ENCODE data around the gene NECTIN1.

NECTIN1 gene

GRCh38 chr11:119680541-119681360 lies 48.2 kb downstream of the NECTIN1 start:
- DNase-seq (ENCODE audit: insufficient read length, low spot score) (no peak), FAIRE-seq (no peak)
- TF ChIP-seq POLR2A (IDR thresholded peaks at IDR 0.05; ENCODE audit: low read depth, low read length): no peak

DNA sequence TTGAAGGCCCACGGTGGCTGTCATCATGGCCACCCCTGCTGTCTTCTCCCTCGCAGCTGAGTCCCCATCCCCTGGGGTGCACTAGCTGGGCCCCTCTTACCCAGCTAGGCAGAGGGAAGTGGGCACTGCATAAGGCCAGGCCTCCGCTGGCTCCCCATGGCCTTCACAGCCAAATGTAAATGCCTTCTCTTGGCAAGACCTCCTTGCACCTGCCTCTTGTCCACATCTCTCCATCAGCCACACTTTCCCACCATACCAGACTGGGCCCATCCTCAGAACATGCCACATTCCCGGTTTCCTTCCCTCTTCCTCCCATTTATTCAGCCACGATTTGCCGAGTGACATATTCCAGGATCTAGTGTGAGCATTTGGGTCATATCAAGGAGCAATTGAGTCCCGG lies 49.7 kb downstream of the NECTIN1 start:
- FAIRE-seq: no peak
- DNase-seq (ENCODE audit: insufficient read length, low spot score): no peak
- TF ChIP-seq POLR2A (IDR thresholded peaks at IDR 0.05; ENCODE audit: low read depth, low read length): no peak

DNA sequence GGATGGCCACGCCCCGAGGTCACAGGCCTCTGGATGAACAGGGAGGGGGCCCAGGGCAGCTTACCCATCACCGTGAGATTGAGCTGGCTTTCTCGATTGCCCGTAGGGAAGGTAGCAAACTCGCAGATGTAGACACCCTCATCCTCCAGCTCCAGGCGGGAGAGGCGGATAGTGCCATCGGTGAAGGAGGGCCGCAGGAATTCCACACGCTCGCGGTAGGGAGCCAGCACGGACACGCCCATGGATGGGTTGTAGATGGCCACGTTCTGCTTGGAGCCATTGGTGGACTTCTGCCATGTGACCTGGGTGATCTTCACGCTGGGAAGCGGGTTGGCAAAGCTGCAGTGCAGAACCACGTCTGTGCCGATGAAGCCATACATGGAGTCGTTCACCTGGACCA lies 50.6 kb downstream of the NECTIN1 start:
- DNase-seq (ENCODE audit: insufficient read length, low spot score): no peak

DNA sequence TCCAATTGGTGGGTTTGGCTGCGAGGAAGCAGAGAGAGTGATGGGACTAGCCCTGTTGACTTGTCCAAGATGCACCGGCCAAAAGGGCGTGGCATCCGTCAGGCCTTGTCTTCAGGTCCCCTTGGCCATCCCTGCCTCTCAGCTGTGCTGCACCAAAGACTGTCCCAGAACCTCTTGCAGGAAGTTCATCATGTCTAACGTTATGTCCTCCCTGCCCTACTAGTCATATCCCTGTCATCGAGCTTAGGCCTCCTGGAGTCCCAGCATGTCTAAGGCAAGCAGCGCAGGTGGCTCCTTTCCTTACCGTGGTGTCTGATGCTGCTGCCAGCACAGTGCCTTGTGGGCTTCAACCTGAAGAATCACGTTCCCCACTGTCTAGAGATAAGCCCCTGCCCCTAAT lies 51.2 kb downstream of the NECTIN1 start:
- FAIRE-seq: no peak
- TF ChIP-seq POLR2A (IDR thresholded peaks at IDR 0.05; ENCODE audit: low read depth, low read length): no peak
- no peak for DNase-seq (ENCODE audit: insufficient read length, low spot score)

More for the DNA sequence above, 50.6 kb downstream of the NECTIN1 start:
- FAIRE-seq: no peak
- TF ChIP-seq POLR2A (IDR thresholded peaks at IDR 0.05; ENCODE audit: low read depth, low read length): no peak

DNA sequence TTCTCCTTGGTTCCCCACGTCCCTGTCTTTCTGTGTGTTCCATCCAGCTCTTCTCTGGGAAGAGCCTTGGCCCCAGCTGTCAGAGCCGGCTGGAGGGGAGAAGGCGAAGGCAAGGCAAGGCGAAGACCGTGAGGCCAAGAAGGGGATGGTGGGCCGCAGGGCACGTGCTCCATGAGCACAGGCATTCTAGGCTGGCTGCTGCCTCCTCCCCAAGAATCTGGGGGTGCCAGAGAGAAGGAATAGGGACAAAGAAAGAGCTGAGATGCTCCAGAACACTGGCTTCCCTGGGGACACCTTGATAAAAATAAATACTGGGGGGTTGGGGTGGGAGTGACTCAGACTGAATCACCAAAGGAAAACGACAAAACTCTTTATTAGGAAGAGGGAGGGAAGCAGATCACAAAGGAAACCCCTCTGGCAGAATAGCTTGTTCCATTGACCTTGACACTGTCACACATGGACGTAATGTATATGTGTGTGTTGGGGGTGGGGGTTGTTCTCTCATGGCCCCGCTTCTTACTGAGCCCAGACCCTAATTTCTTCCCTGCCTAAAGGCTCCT lies 52.5 kb downstream of the NECTIN1 start:
- no peak for TF ChIP-seq POLR2A (IDR thresholded peaks at IDR 0.05; ENCODE audit: low read depth, low read length)
- FAIRE-seq (no peak), DNase-seq (ENCODE audit: insufficient read length, low spot score) (no peak)

- FAIRE-seq: no peak
Measured at GRCh38 chr11:119673759-119674336, 55.2 kb downstream of the NECTIN1 start.

GRCh38 chr11:119673052-119673758 lies 55.8 kb downstream of the NECTIN1 start:
- FAIRE-seq (no peak), DNase-seq (ENCODE audit: insufficient read length, low spot score) (no peak)
- TF ChIP-seq POLR2A (IDR thresholded peaks at IDR 0.05; ENCODE audit: low read depth, low read length): no peak

More at GRCh38 chr11:119673759-119674336, 55.2 kb downstream of the NECTIN1 start:
- DNase-seq (ENCODE audit: insufficient read length, low spot score): no peak
- no peak for TF ChIP-seq POLR2A (IDR thresholded peaks at IDR 0.05; ENCODE audit: low read depth, low read length)

- DNase-seq (ENCODE audit: insufficient read length, low spot score): no peak
- TF ChIP-seq POLR2A (IDR thresholded peaks at IDR 0.05; ENCODE audit: low read depth, low read length): no peak
- FAIRE-seq: no peak
Measured at GRCh38 chr11:119672597-119672996, 56.4 kb downstream of the NECTIN1 start.

GRCh38 chr11:119671561-119672015 lies 57.4 kb downstream of the NECTIN1 start:
- TF ChIP-seq POLR2A (IDR thresholded peaks at IDR 0.05; ENCODE audit: low read depth, low read length): no peak
- FAIRE-seq: no peak
- DNase-seq (ENCODE audit: insufficient read length, low spot score): no peak

- FAIRE-seq (no peak), DNase-seq (ENCODE audit: insufficient read length, low spot score) (no peak)
- TF ChIP-seq POLR2A (IDR thresholded peaks at IDR 0.05; ENCODE audit: low read depth, low read length): no peak
Measured at GRCh38 chr11:119671051-119671450, 57.9 kb downstream of the NECTIN1 start.

GRCh38 chr11:119669487-119669886 lies 59.5 kb downstream of the NECTIN1 start:
- no peak for DNase-seq (ENCODE audit: insufficient read length, low spot score)
- no peak for FAIRE-seq
- no peak for TF ChIP-seq POLR2A (IDR thresholded peaks at IDR 0.05; ENCODE audit: low read depth, low read length)

- no peak for TF ChIP-seq POLR2A (IDR thresholded peaks at IDR 0.05; ENCODE audit: low read depth, low read length)
- DNase-seq (ENCODE audit: insufficient read length, low spot score) (no peak), FAIRE-seq (no peak)
Measured at GRCh38 chr11:119668676-119669075, 60.3 kb downstream of the NECTIN1 start.

GRCh38 chr11:119666463-119667131 lies 62.4 kb downstream of the NECTIN1 start:
- DNase-seq (ENCODE audit: insufficient read length, low spot score) (peak; percentile 86), FAIRE-seq (peak; percentile 86)
- TF ChIP-seq POLR2A (IDR thresholded peaks at IDR 0.05; ENCODE audit: low read depth, low read length): no peak
